ENCODE results near the gene CHTF18. TPM values are rescaled to one million over a fixed set of nuclear protein-coding genes. Genes with fewer than 3 reads are reported as not detected.

CHTF18 gene
- total and polyA plus RNA-seq, 2 of the 4 experiments (the other 2 are of a cell fraction): 3.2 to 21.4 TPM

- peaks cover 5% of the 10 kb centered on the region; the same call in 1 of the 2 replicates for H4K20me1 ChIP-seq (ENCODE audit: insufficient read depth, low read length)
- 57% methylated on average over 18 of the region's 38 CpGs; no CpG with 5 or more reads in 1 of the 2 experiments for WGBS, 2 experiments (ENCODE audit: extremely low coverage in 2 of 2, insufficient read length in 1 of 2)
- peak overlapping the region; percentile 94 for H2AFZ ChIP-seq (replicated peaks; ENCODE audit: low read length, poor library complexity)
- no peaks in the 10 kb centered on the region for H3K27me3 ChIP-seq (ENCODE audit: control insufficient read depth, insufficient read depth, low read length)
- peaks cover 7 to 19% of the 10 kb centered on the region in 2 experiments for H3K79me1 ChIP-seq (ENCODE audit: low read depth in 1 of 2, low read length in 2 of 2)
- dilution Hi-C loops (cut with HindIII; ENCODE audit: low sequenced_read_pairs, unreplicated experiment): no loop called here
- no peak overlapping the region for H2BK20ac ChIP-seq (ENCODE audit: low read depth, low read length)
- H3K9me1 ChIP-seq (ENCODE audit: insufficient read depth, low read length): peaks cover 4% of the 10 kb centered on the region; the same call in 1 of the 2 replicates
- no peak overlapping the region for H3K14ac ChIP-seq (replicated peaks; ENCODE audit: low read depth, low read length)
- no peak overlapping the region for H2BK120ac ChIP-seq (ENCODE audit: low read depth, low read length)
- H3K4me3 ChIP-seq (ENCODE audit: insufficient read depth, low read depth, low read length): peak overlapping the region; percentile 76
- H3K18ac ChIP-seq (ENCODE audit: low read depth, low read length): no peak overlapping the region
- DNase-seq (no peak), ATAC-seq (ENCODE audit: low read depth) (no peak)
- H4K91ac ChIP-seq (ENCODE audit: insufficient read depth, low read depth, low read length): no peak overlapping the region
- H3K4me1 ChIP-seq (ENCODE audit: control insufficient read depth, insufficient read depth, low read length): peaks cover 5% of the 10 kb centered on the region; the same call in 1 of the 2 replicates
- H3K4me2 ChIP-seq (ENCODE audit: low read depth, low read length): peak overlapping the region; percentile 86
- no peaks in the 10 kb centered on the region for H3K9me3 ChIP-seq (ENCODE audit: control insufficient read depth, insufficient read depth, low read length)
- H2AK5ac ChIP-seq (ENCODE audit: low read depth, low read length): peak overlapping the region; percentile 67
- no peak overlapping the region; the same call in 1 of the 2 replicates for H3K27ac ChIP-seq (ENCODE audit: insufficient read depth, low read length)
- no peak overlapping the region for H4K5ac ChIP-seq (ENCODE audit: low read depth, low read length)
- POLR2A ChIA-PET (ENCODE audit: unreplicated experiment): no interaction called here
- no peak overlapping the region for H2BK5ac ChIP-seq (ENCODE audit: low read depth, low read length, poor library complexity, severe bottlenecking)
- H3K9ac ChIP-seq (ENCODE audit: low read depth, low read length): peak overlapping the region; percentile 75
- in situ Hi-C loops (cut with MboI; ENCODE audit: low sequenced_read_pairs): no loop called here
- peak overlapping the region; percentile 45; the same call in 1 of the 2 replicates for H3K4ac ChIP-seq (ENCODE audit: low read depth, low read length)
- peak overlapping the region; percentile 89; the same call in 1 of the 2 replicates for H3K23ac ChIP-seq (ENCODE audit: low read depth, low read length)
- no peak overlapping the region for H2BK15ac ChIP-seq (ENCODE audit: low read depth, low read length)
- H3K36me3 ChIP-seq (ENCODE audit: control insufficient read depth, insufficient read depth, low read length): peaks cover 24% of the 10 kb centered on the region
- no peak overlapping the region for H3K56ac ChIP-seq (ENCODE audit: extremely low read depth, insufficient read depth, low read length)
- intact Hi-C loops (cut with micrococcal nuclease): loop anchor here (5.0 kb wide), 1 partner anchor 47 kb away; the partner anchor contains the start of genes CHTF18 and RPUSD1
- BruUV-seq (replicated peaks): no TSS peak
- peak overlapping the region in 1 of 2 experiments; percentile 67; a peak in 1 of 4 replicates for H4K8ac ChIP-seq (ENCODE audit: low read depth in 2 of 2, low read length in 2 of 2)
- TF ChIP-seq CTCF (conservative IDR thresholded peaks at IDR 0.05; ENCODE audit: low read depth, low read length): no peak
- TF ChIP-seq MAZ (IDR thresholded peaks at IDR 0.05; ENCODE audit: borderline replicate concordance, low read depth, low read length): no peak
- TF ChIP-seq ELK1 (IDR thresholded peaks at IDR 0.05; ENCODE audit: borderline replicate concordance, low read depth, low read length): no peak
- no peak for TF ChIP-seq MXI1 (IDR thresholded peaks at IDR 0.05; ENCODE audit: borderline replicate concordance, low read depth, low read length)
- TF ChIP-seq NFE2L2 (IDR thresholded peaks at IDR 0.05; ENCODE audit: low read depth, low read length): no peak
- no peak for TF ChIP-seq RFX5 (IDR thresholded peaks at IDR 0.05; ENCODE audit: low read depth, low read length)
- no peak for TF ChIP-seq RCOR1 (IDR thresholded peaks at IDR 0.05; ENCODE audit: insufficient replicate concordance, low read length)
- peak overlapping the region; percentile 95 for H2AK9ac ChIP-seq (replicated peaks; ENCODE audit: low read depth, low read length, poor library complexity)
- CTCF ChIA-PET: no interaction called here
Measured at GRCh38 chr16:739560-740458, 48.6 kb upstream of the CHTF18 start.
